GM23248 (cell line): Measurements from ENCODE around the gene THOC6. TPM values are rescaled to one million over a fixed set of nuclear protein-coding genes. Genes with fewer than 3 reads are reported as not detected.

Experiments
- DNase-seq: peaks from one replicate; pipeline ENCODE4 v3.0.0-alpha.2; 2015
- H2AFZ ChIP-seq: fragments of 200-600 bp; sonication (generic); 2 replicates; pipeline ENCODE4 v1.6.1; 2016; ENCODE audit warnings: antibody characterized with exemption
- H3F3A ChIP-seq: fragments of 200-600 bp; sonication (generic); 2 replicates; pipeline ENCODE4 v1.6.1; 2016; ENCODE audit warnings: mild to moderate bottlenecking, antibody characterized with exemption, mixed run types; ENCODE audit not compliant: insufficient read depth
- H3K27ac ChIP-seq: fragments of 200-600 bp; sonication (generic); 2 replicates; pipeline ENCODE4 v1.5.1; 2016; ENCODE audit warnings: mild to moderate bottlenecking
- H3K27me3 ChIP-seq: fragments of 200-600 bp; sonication (generic); replicated peaks from 2 replicates; pipeline ENCODE4 v1.6.1; 2016; ENCODE audit warnings: mild to moderate bottlenecking; ENCODE audit not compliant: insufficient read depth
- H3K36me3 ChIP-seq: fragments of 200-600 bp; sonication (generic); 2 replicates; pipeline ENCODE4 v1.6.1; 2016; ENCODE audit warnings: low read depth, mild to moderate bottlenecking
- H3K4me1 ChIP-seq: fragments of 200-600 bp; sonication (generic); 2 replicates; pipeline ENCODE4 v1.6.1; 2016; ENCODE audit warnings: mild to moderate bottlenecking; ENCODE audit not compliant: insufficient read depth
- H3K4me2 ChIP-seq: fragments of 200-600 bp; sonication (generic); one replicate; pipeline ENCODE4 v1.6.1; 2016; ENCODE audit warnings: mild to moderate bottlenecking; ENCODE audit not compliant: unreplicated experiment
- H3K4me3 ChIP-seq: fragments of 200-600 bp; sonication (generic); 2 replicates; pipeline ENCODE4 v1.5.1; 2016; ENCODE audit warnings: mild to moderate bottlenecking
- H3K79me2 ChIP-seq: fragments of 200-600 bp; sonication (generic); 2 replicates; pipeline ENCODE4 v1.6.1; 2016; ENCODE audit warnings: mild to moderate bottlenecking; ENCODE audit not compliant: insufficient read depth
- H3K9ac ChIP-seq: fragments of 200-600 bp; sonication (generic); 2 replicates; pipeline ENCODE4 v1.6.1; 2016; ENCODE audit warnings: mild to moderate bottlenecking
- H3K9me2 ChIP-seq: fragments of 200-600 bp; sonication (generic); 2 replicates; pipeline ENCODE4 v1.6.1; 2016; ENCODE audit warnings: mixed run types, mild to moderate bottlenecking, moderate library complexity; ENCODE audit not compliant: insufficient read depth
- H3K9me3 ChIP-seq: fragments of 200-600 bp; sonication (generic); one replicate; pipeline ENCODE4 v1.6.1; 2017; ENCODE audit warnings: low read depth
- H4K20me1 ChIP-seq: fragments of 200-600 bp; sonication (generic); 2 replicates; pipeline ENCODE4 v1.6.0; 2016; ENCODE audit not compliant: insufficient read depth
- EZH2 ChIP-seq: fragments of 200-600 bp; sonication (generic); IDR thresholded peaks from 2 replicates; pipeline ENCODE4 v1.6.1; 2018; ENCODE audit warnings: antibody characterized with exemption, mild to moderate bottlenecking; ENCODE audit not compliant: insufficient read depth, poor library complexity, severe bottlenecking
- EZH2phosphoT487 ChIP-seq: fragments of 200-600 bp; sonication (generic); IDR thresholded peaks from 2 replicates; pipeline ENCODE4 v1.6.1; 2018; ENCODE audit warnings: antibody characterized with exemption, moderate library complexity, mild to moderate bottlenecking, low read depth; ENCODE audit not compliant: insufficient read depth
- WGBS, 2 experiments: methylation state at CpG; one replicate each; pipeline ENCODE4 v1.1.6; 2015 to 2017; ENCODE audit warnings: low lambda C conversion rate in 2 of 2, low coverage in 1 of 2; ENCODE audit errors: missing lambda C conversion rate in 2 of 2; 5-methylcytosine and 5-hydroxymethylcytosine counted together
- in situ Hi-C: fragments of 300-500 bp; cut with MboI; formaldehyde crosslinking; loops from 2 replicates; pipeline ENCODE4 v1.15.0; 2020
- polyA plus RNA-seq: library from polyadenylated mRNA; unstranded; fragments of >200 nt; fragmentation: Nextera tagmentation; extraction: Ambion mirVana; gene quantifications from 2 replicates; pipeline ENCODE4 v1.2.1, GENCODE V29; 2016
- total RNA-seq: library from RNA; depleted of rRNA; stranded (reverse); fragments of >200 nt; shearing (Covaris generic); gene quantifications from 2 replicates; pipeline ENCODE4 v1.2.3, GENCODE V29; 2014

Gene THOC6
- total and polyA plus RNA-seq, 2 experiments from 2014 or later = 17.7 to 22.4 TPM

DNA sequence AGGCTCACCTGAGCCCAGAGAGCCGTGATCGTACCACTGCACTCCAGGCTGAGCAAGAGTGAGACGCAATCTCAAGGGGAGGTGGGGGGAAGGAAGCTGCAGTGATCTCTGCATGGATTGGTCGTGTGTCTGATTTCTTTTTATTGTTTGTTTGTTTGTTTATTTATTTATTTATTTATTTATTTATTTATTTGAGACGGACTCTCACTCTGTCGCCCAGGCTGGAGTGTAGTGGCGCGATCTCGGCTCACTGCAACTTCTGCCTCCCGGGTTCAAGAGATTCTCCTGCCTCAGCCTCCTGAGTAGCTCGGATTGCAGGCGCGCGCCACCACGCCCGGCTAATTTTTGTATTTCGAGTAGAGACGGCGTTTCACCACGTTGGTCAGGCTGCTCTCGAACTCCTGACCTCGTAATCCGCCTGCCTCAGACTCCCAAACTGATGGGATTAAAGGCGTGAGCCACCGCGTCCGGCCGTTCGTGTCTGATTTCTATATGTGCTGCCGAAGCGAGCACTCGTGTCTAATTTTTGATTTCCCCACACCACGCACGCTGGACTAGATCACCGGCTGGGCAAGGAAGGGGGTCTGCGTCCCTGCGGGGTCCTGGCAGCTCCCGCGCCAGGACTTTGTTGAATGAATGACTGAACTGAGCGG is 4.1 kb upstream of the THOC6 start:
- Histone ChIP-seq H3K4me3 (peak overlapping the region; percentile 86), H3K9me3 (no peaks in the 10 kb centered on the region), H2AFZ (peak overlapping the region; percentile 53; the same call in 1 of the 2 replicates), H3K4me2 (peak overlapping the region; percentile 74), H3K4me1 (peaks cover 9% of the 10 kb centered on the region), H3K9me2 (no peaks in the 10 kb centered on the region), H3K27me3 (no peaks in the 10 kb centered on the region), H3K79me2 (no peaks in the 10 kb centered on the region), H3K9ac (peak overlapping the region; percentile 98; the same call in 1 of the 2 replicates), H3F3A (peaks cover 13% of the 10 kb centered on the region), H3K27ac (peak overlapping the region; percentile 100), H3K36me3 (peaks cover 2% of the 10 kb centered on the region; the same call in 1 of the 2 replicates), H4K20me1 (no peaks in the 10 kb centered on the region)
- WGBS, 2 experiments = 30 to 32% methylated on average over 39 to 40 of the region's 40 CpGs
- no peak for TF ChIP-seq EZH2phosphoT487
- no peak for TF ChIP-seq EZH2
- in situ Hi-C loops = no loop called here
- DNase-seq = no peak

DNA sequence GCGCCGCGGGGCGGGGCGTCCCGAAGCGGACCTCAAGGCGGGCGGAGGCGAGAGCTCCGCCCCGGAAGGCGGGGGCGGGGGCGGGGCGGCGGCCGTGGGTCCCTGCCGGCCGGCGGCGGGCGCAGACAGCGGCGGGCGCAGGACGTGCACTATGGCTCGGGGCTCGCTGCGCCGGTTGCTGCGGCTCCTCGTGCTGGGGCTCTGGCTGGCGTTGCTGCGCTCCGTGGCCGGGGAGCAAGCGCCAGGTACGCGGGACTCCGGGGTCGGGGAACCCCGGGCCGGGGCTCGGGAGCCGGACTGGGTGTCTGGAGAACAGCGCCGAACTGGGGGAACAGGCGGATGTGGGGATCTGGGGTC is 3.6 kb upstream of the THOC6 start, which contains the start of gene TNFRSF12A:
TSS of gene TNFRSF12A (plus strand) at position 122 of the 357 bp plus-strand sequence. CDS start at position 152, 30 bp downstream.
- no peaks in the 10 kb centered on the region for H4K20me1 ChIP-seq
- in situ Hi-C loops = no loop called here

DNA sequence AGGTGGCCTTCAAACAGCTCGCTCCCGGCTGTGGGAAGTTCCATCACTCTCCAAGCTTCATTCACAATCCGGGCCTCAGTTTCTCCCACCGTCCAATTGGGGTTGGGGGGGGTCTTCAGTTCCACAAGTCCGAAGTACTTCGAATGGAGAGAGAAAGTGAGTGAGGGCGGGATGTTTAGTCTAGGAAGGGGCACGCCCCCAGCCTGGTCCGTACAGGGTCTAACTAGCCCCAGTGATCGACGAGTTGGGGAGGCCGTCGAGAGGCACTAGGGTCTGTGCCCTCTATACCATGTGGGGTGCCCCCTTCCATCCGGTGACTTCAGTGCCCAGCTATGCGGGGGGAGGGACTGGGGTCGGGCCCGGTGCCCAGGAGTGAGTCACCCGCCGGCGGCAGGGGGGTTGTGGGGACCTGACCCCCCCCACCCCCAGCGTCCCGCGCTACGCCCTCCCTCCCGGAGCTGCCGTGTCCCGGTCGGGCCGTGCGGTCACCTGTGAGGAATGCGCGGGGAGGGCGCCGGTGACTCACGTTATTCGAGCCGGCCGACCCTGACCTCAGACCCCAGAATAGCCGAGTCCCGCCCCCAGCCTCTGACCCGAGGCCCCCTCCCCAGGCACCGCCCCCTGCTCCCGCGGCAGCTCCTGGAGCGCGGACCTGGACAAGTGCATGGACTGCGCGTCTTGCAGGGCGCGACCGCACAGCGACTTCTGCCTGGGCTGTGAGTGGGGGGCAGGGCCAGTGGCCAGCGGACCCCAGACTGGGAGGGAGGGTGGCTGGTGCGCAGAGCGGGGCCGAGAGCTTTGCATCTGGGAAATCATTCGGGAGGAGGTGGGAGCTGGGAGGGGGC is 3.0 kb upstream of the THOC6 start:
- WGBS, 2 experiments = 0 to 2% methylated on average over 28 to 33 of the region's 57 CpGs
- no peaks in the 10 kb centered on the region for H3K9me3 ChIP-seq

More for the DNA sequence above, 3.6 kb upstream of the THOC6 start, which contains the start of gene TNFRSF12A:
- peak; percentile 93 for DNase-seq
- no peaks in the 10 kb centered on the region for H3K9me2 ChIP-seq
- H3K27ac ChIP-seq = peak within 1 kb of the TSS; percentile 100
- H3K4me1 ChIP-seq = peaks cover 9% of the 10 kb centered on the region
- 0 to 1% methylated on average over 14 to 47 of the region's 49 CpGs for WGBS, 2 experiments
- H3K4me3 ChIP-seq = peak within 1 kb of the TSS; percentile 86
- H3K27me3 ChIP-seq = no peaks in the 10 kb centered on the region
- peak within 1 kb of the TSS; percentile 53; the same call in 1 of the 2 replicates for H2AFZ ChIP-seq
- peak within 1 kb of the TSS; percentile 99 for H3K4me2 ChIP-seq
- no peak for TF ChIP-seq EZH2phosphoT487
- TF ChIP-seq EZH2 = no peak
- H3K36me3 ChIP-seq = peaks cover 2% of the 10 kb centered on the region; the same call in 1 of the 2 replicates
- peak within 1 kb of the TSS; percentile 98 for H3K9ac ChIP-seq
- peaks cover 13% of the 10 kb centered on the region for H3F3A ChIP-seq
- H3K9me3 ChIP-seq = no peaks in the 10 kb centered on the region
- no peaks in the 10 kb centered on the region for H3K79me2 ChIP-seq

DNA sequence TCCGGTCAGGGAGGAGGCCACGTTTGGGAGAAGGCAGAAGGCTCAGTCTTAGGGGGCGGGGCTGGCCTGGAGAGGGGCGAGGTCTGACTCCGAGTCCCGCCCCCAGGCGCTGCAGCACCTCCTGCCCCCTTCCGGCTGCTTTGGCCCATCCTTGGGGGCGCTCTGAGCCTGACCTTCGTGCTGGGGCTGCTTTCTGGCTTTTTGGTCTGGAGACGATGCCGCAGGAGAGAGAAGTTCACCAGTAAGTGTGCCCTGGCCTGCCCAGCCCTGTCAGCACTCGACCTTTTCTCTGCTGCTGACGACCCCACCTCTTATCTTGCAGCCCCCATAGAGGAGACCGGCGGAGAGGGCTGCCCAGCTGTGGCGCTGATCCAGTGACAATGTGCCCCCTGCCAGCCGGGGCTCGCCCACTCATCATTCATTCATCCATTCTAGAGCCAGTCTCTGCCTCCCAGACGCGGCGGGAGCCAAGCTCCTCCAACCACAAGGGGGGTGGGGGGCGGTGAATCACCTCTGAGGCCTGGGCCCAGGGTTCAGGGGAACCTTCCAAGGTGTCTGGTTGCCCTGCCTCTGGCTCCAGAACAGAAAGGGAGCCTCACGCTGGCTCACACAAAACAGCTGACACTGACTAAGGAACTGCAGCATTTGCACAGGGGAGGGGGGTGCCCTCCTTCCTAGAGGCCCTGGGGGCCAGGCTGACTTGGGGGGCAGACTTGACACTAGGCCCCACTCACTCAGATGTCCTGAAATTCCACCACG is 2.2 kb upstream of the THOC6 start:
- no peaks in the 10 kb centered on the region for H3K9me2 ChIP-seq
- WGBS, 2 experiments = 1% methylated on average over 21 to 25 of the region's 25 CpGs
- no peaks in the 10 kb centered on the region for H3K79me2 ChIP-seq
- H3K4me1 ChIP-seq = peaks cover 9% of the 10 kb centered on the region
- peak overlapping the region; percentile 99 for H3K4me2 ChIP-seq
- peaks cover 2% of the 10 kb centered on the region; the same call in 1 of the 2 replicates for H3K36me3 ChIP-seq
- in situ Hi-C loops = no loop called here
- H3K27me3 ChIP-seq = no peaks in the 10 kb centered on the region
- peak overlapping the region; percentile 98 for H3K9ac ChIP-seq
- H3K27ac ChIP-seq = peak overlapping the region; percentile 100
- H4K20me1 ChIP-seq = no peaks in the 10 kb centered on the region
- peaks cover 13% of the 10 kb centered on the region for H3F3A ChIP-seq
- peak overlapping the region; percentile 86 for H3K4me3 ChIP-seq
- no peak overlapping the region for H2AFZ ChIP-seq
- TF ChIP-seq EZH2 (no peak), EZH2phosphoT487 (no peak)
- peak; percentile 99 for DNase-seq
- no peaks in the 10 kb centered on the region for H3K9me3 ChIP-seq

More for the DNA sequence above, 3.0 kb upstream of the THOC6 start:
- Histone ChIP-seq H3K79me2 (no peaks in the 10 kb centered on the region), H3K27ac (peak overlapping the region; percentile 100), H3K4me1 (peaks cover 9% of the 10 kb centered on the region), H3K27me3 (no peaks in the 10 kb centered on the region), H3K9ac (peak overlapping the region; percentile 98), H3K36me3 (peaks cover 2% of the 10 kb centered on the region; the same call in 1 of the 2 replicates), H3K9me2 (no peaks in the 10 kb centered on the region), H3K4me2 (peak overlapping the region; percentile 99), H4K20me1 (no peaks in the 10 kb centered on the region), H3F3A (peaks cover 13% of the 10 kb centered on the region), H2AFZ (no peak overlapping the region), H3K4me3 (peak overlapping the region; percentile 86)
- in situ Hi-C loops = no loop called here
- peak; percentile 89 for DNase-seq
- TF ChIP-seq EZH2 (no peak), EZH2phosphoT487 (no peak)
